H1 (cell line): ENCODE measurements around the gene MAPK8IP1. TPM values are rescaled to one million over a fixed set of nuclear protein-coding genes. Genes with fewer than 3 reads are reported as not detected.

Experiments
- BCL11A ChIP-seq, 2 experiments: IDR thresholded peaks; one replicate each; pipeline ENCODE4 v1.6.1; 2011; ENCODE audit warnings: low read depth in 2 of 2, low read length in 2 of 2, mild to moderate bottlenecking in 2 of 2
- CBX8 ChIP-seq: fragments of 300-800, 300-1000 bp; sonication (generic); IDR thresholded peaks from 2 replicates; pipeline ENCODE4 v1.7.1; 2016; ENCODE audit warnings: low read depth, low read length, borderline replicate concordance
- CHD2 ChIP-seq: IDR thresholded peaks from 2 replicates; pipeline ENCODE4 v1.6.1; 2012; ENCODE audit warnings: low read length, improper control_type of control experiment
- CTBP2 ChIP-seq: IDR thresholded peaks from 2 replicates; pipeline ENCODE4 v1.7.0; 2011; ENCODE audit warnings: borderline replicate concordance, mild to moderate bottlenecking, moderate library complexity, mixed read lengths, low read length; ENCODE audit not compliant: insufficient read depth, insufficient read length
- EP300 ChIP-seq, 2 experiments: IDR thresholded peaks; 1 replicate in 1 of 2; 2 replicates in 1 of 2; pipeline ENCODE4 v1.6.1; 2011 to 2012; ENCODE audit warnings: low read depth in 2 of 2, low read length in 2 of 2, mild to moderate bottlenecking in 2 of 2, borderline replicate concordance in 1 of 2, inconsistent platforms in 1 of 2, moderate library complexity in 1 of 2
- HDAC6 ChIP-seq: IDR thresholded peaks from one replicate; pipeline ENCODE4 v1.7.1; 2012; ENCODE audit warnings: low read depth, mild to moderate bottlenecking, inconsistent platforms, low read length, moderate library complexity
- PHF8 ChIP-seq: fragments of 200-600 bp; sonication (generic); conservative IDR thresholded peaks from 2 replicates; pipeline ENCODE4 v1.7.1; 2012; ENCODE audit warnings: low read depth, mild to moderate bottlenecking, inconsistent platforms, low read length, moderate library complexity
- SP1 ChIP-seq: IDR thresholded peaks from 2 replicates; pipeline ENCODE4 v1.6.1; 2011; ENCODE audit warnings: low read depth, low read length
- TEAD4 ChIP-seq: IDR thresholded peaks from 2 replicates; pipeline ENCODE4 v1.6.1; 2012; ENCODE audit warnings: low read depth, low read length, inconsistent platforms, mixed read lengths
- polyA plus RNA-seq, 7 experiments: library from polyadenylated mRNA; depleted of rRNA in 3 of 7; stranded (reverse) in 5 of 7; unstranded in 2 of 7; fragments of >200 nt in 5 of 7; fragments of 200-250 nt in 2 of 7; gene quantifications; 1 replicate in 5 of 7; 2 replicates in 1 of 7; 4 replicates in 1 of 7; pipeline versions ENCODE4 v1.2.1 to v1.2.3, GENCODE V29; 2011 to 2013; ENCODE audit warnings: missing spikeins in 2 of 7, mixed read lengths in 2 of 7
- total RNA-seq: library from RNA; stranded (reverse); fragmentation: NEBNext Ultra II Directional; extraction: Animal tissue kit (Norgen Biotek cat#: 25700); gene quantifications from 2 replicates; pipeline ENCODE4 v1.2.1, GENCODE V29; 2021
- TF ChIP-seq, protein P1 (sequence below): IDR thresholded peaks from 2 replicates; pipeline ENCODE4 v1.6.1; 2012; ENCODE audit warnings: inconsistent platforms

The MAPK8IP1 gene
- total and polyA plus RNA-seq, 2 of the 8 experiments (the other 6 are each of a cell fraction or from before 2014, with no cell fraction given): 32.4 to 40.1 TPM

DNA sequence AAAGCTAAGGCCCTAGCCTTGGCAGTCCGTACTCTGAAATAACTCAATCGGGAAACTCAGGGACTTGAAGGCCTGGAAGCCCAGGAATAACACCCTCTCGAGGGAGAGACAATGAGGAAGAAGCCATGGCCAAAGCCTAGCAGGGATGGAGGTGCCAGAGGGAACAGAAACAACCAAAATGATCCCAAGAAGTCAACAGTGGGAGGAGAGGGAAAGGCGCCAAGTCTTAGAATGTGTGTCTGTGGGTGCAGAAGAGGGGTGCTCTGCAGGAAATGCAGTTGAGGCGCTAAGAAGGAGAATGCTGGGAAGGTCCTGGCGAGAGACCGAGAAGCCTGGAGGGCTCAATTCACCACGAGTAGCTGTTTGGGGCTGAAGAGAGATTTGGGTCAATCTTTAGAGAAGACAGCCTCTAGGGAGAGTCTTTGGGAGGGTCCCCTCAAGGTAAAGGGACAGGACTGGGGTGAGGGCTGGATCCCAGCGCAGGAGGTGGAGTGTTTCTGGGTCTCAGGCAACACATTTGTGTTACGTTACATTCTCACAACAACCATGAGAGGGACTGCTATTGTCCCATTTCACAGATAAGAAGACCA lies 760 bp upstream of the MAPK8IP1 start (continued):
- TF ChIP-seq, protein P1, sequence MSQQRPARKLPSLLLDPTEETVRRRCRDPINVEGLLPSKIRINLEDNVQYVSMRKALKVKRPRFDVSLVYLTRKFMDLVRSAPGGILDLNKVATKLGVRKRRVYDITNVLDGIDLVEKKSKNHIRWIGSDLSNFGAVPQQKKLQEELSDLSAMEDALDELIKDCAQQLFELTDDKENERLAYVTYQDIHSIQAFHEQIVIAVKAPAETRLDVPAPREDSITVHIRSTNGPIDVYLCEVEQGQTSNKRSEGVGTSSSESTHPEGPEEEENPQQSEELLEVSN: no peak
- TF ChIP-seq CTBP2: no peak
- TF ChIP-seq SP1: no peak
- no peak for TF ChIP-seq CHD2
- TF ChIP-seq PHF8: no peak
- TF ChIP-seq BCL11A (IDR thresholded peaks at IDR 0.05; ENCODE audit: low read depth in 2 of 2, low read length in 2 of 2): no peak
- TF ChIP-seq HDAC6: no peak
- TF ChIP-seq CBX8: no peak
- no peak for TF ChIP-seq TEAD4
- no peak for TF ChIP-seq EP300 (IDR thresholded peaks at IDR 0.05; ENCODE audit: borderline replicate concordance in 1 of 2, low read depth in 2 of 2, low read length in 2 of 2)
